NB4 (cell line): ENCODE measurements around the gene EEF1AKMT1.

ENCODE experiments used
- CTCF ChIP-seq: IDR thresholded peaks from one replicate; pipeline ENCODE4 v1.5.1; 2012; ENCODE audit warnings: low read depth, low read length
- MYC ChIP-seq: IDR thresholded peaks from 2 replicates; pipeline ENCODE4 v1.6.1; 2011; ENCODE audit warnings: low read depth, low read length
- POLR2A ChIP-seq: IDR thresholded peaks from 2 replicates; pipeline ENCODE4 v1.6.1; 2011; ENCODE audit warnings: mild to moderate bottlenecking; ENCODE audit not compliant: insufficient read length; ENCODE audit errors: extremely low read depth
- TF ChIP-seq, protein P1 (sequence below): IDR thresholded peaks from 2 replicates; pipeline ENCODE4 v1.6.1; 2011; ENCODE audit warnings: low read depth, low read length

DNA sequence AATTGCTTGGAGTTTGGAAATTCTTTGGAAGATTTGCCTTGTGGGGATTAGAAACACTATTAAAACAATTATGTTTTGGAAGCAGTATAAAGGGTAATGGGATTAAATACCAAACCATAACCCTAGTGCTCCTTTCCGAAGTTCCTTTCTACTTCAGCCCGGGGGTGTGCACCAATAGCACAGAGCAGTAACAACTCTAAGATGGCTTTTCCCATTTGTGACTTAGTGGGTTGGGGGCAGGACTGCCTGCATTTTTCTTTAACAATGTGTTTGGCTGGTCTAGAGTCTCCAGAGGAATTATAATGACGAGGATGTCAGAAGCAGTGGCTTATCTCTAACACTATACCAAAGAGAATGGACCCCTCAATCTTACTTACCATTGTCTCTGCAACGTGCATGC lies 82.1 kb downstream of the EEF1AKMT1 start:
- TF ChIP-seq POLR2A = no peak
- TF ChIP-seq CTCF = no peak
- TF ChIP-seq MYC = no peak
- TF ChIP-seq, protein P1, sequence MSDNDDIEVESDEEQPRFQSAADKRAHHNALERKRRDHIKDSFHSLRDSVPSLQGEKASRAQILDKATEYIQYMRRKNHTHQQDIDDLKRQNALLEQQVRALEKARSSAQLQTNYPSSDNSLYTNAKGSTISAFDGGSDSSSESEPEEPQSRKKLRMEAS = no peak
